H1 (cell line): Measurements from ENCODE around the gene RBM38. TPM values are rescaled to one million over a fixed set of nuclear protein-coding genes. Genes with fewer than 3 reads are reported as not detected.

Experiments
- CTCF ChIA-PET: fragments of 300-600 bp; sonication (Branson Sonifier 250); formaldehyde crosslinking; loops from one replicate; lab custom pipeline; 2021; ENCODE audit not compliant: partially characterized antibody; lab: Charles Lee
- POLR2A ChIA-PET: fragments of 300-600 bp; sonication (Branson Sonifier 250); formaldehyde crosslinking; loops from one replicate; lab custom pipeline; 2021; ENCODE audit warnings: inconsistent platforms; ENCODE audit not compliant: partially characterized antibody; lab: Charles Lee
- DNase-seq, 2 experiments: peaks; one replicate each; pipeline versions ENCODE4 v3.0.0 to v3.0.0-alpha.2; 2010 to 2022; ENCODE audit warnings: low spot score in 2 of 2, low read depth in 1 of 2, mixed read lengths in 1 of 2
- FAIRE-seq: peaks from 2 replicates; lab custom pipeline; 2011; peaks lifted over from hg19 to GRCh38; lab: Jason Lieb, UNC
- H2AFZ ChIP-seq: 2 replicates; pipeline ENCODE4 v1.8.1; 2012; ENCODE audit warnings: low read length, inconsistent platforms
- H2AK5ac ChIP-seq: 2 replicates; pipeline ENCODE4 v1.6.1; 2013; ENCODE audit warnings: low read depth, low read length
- H2BK120ac ChIP-seq: replicated peaks from 2 replicates; pipeline ENCODE3; 2013; ENCODE audit warnings: low read depth, low read length, inconsistent platforms
- H2BK12ac ChIP-seq: 2 replicates; pipeline ENCODE4 v1.6.1; 2013; ENCODE audit warnings: low read depth, low read length
- H2BK15ac ChIP-seq: 2 replicates; pipeline ENCODE4 v1.6.1; 2013; ENCODE audit warnings: low read length
- H2BK20ac ChIP-seq: 2 replicates; pipeline ENCODE4 v1.6.1; 2013; ENCODE audit warnings: low read length
- H2BK5ac ChIP-seq: 2 replicates; pipeline ENCODE4 v1.6.1; 2013; ENCODE audit warnings: low read depth, low read length
- H3K14ac ChIP-seq: 2 replicates; pipeline ENCODE4 v1.6.1; 2013; ENCODE audit warnings: inconsistent platforms; ENCODE audit not compliant: insufficient read length
- H3K18ac ChIP-seq: 2 replicates; pipeline ENCODE4 v1.6.1; 2013; ENCODE audit warnings: low read length; ENCODE audit errors: extremely low read depth
- H3K23ac ChIP-seq: 2 replicates; pipeline ENCODE4 v1.6.1; 2013; ENCODE audit warnings: inconsistent platforms; ENCODE audit not compliant: insufficient read length
- H3K23me2 ChIP-seq: 2 replicates; pipeline ENCODE4 v1.6.1; 2013; ENCODE audit warnings: low read depth, low read length
- H3K27ac ChIP-seq: 2 replicates; pipeline ENCODE4 v1.6.1; 2011; ENCODE audit warnings: low read depth, low read length, inconsistent platforms
- H3K27me3 ChIP-seq, 4 experiments: replicated peaks in 1 of 4; 1 replicate in 1 of 4; 2 replicates in 3 of 4; pipeline versions ENCODE4 v1.6.1 to v1.8.1; 2011 to 2013; ENCODE audit warnings: low read length in 3 of 4, mild to moderate bottlenecking in 3 of 4, inconsistent platforms in 2 of 4, mixed read lengths in 2 of 4, moderate library complexity in 1 of 4; ENCODE audit not compliant: control insufficient read depth in 3 of 4, insufficient read depth in 3 of 4; ENCODE audit errors: extremely low read depth in 1 of 4
- H3K36me3 ChIP-seq, 4 experiments: 2 replicates each; pipeline versions ENCODE4 v1.6.1 to v1.8.1; 2011 to 2013; ENCODE audit warnings: mild to moderate bottlenecking in 4 of 4, low read length in 3 of 4, moderate library complexity in 2 of 4, control low read depth in 1 of 4, inconsistent platforms in 1 of 4; ENCODE audit not compliant: insufficient read depth in 4 of 4, control insufficient read depth in 2 of 4
- H3K4ac ChIP-seq: replicated peaks from 2 replicates; pipeline ENCODE3; 2013; ENCODE audit warnings: low read length, low read depth, mixed read lengths, inconsistent platforms; ENCODE audit not compliant: insufficient read length
- H3K4me1 ChIP-seq, 4 experiments: replicated peaks in 1 of 4; 1 replicate in 1 of 4; 2 replicates in 3 of 4; pipeline versions ENCODE4 v1.6.1 to v1.8.1; 2011 to 2013; ENCODE audit warnings: low read length in 3 of 4, inconsistent platforms in 2 of 4, mixed read lengths in 1 of 4; ENCODE audit not compliant: insufficient read depth in 4 of 4, control insufficient read depth in 3 of 4
- H3K4me2 ChIP-seq, 2 experiments: 2 replicates each; pipeline versions ENCODE4 v1.6.1 to v1.8.1; 2011 to 2013; ENCODE audit warnings: low read depth in 2 of 2, low read length in 2 of 2, control low read depth in 1 of 2, inconsistent platforms in 1 of 2, mild to moderate bottlenecking in 1 of 2; ENCODE audit not compliant: insufficient read depth in 1 of 2
- H3K4me3 ChIP-seq, 4 experiments: fragments of 200-600, 300-600 bp in 1 of 4; sonication (generic), shearing (Covaris generic), sonication (Bioruptor Twin) in 1 of 4; 2 replicates each; pipeline versions ENCODE4 v1.5.1 to v1.8.1; 2011 to 2016; ENCODE audit warnings: low read length in 4 of 4, low read depth in 3 of 4, control low read depth in 2 of 4, inconsistent platforms in 2 of 4, mild to moderate bottlenecking in 2 of 4, mixed read lengths in 1 of 4, moderate library complexity in 1 of 4; ENCODE audit not compliant: insufficient read depth in 2 of 4; ENCODE audit errors: extremely low read depth in 1 of 4
- H3K56ac ChIP-seq: replicated peaks from 2 replicates; pipeline ENCODE3; 2013; ENCODE audit warnings: low read depth, mild to moderate bottlenecking, mixed read lengths, low read length, inconsistent platforms; ENCODE audit not compliant: insufficient read length
- H3K79me1 ChIP-seq: 2 replicates; pipeline ENCODE4 v1.6.1; 2013; ENCODE audit warnings: low read depth, low read length, control low read depth
- H3K79me2 ChIP-seq, 2 experiments: 2 replicates each; pipeline versions ENCODE4 v1.6.1 to v1.8.1; 2012 to 2013; ENCODE audit warnings: low read length in 2 of 2, mild to moderate bottlenecking in 2 of 2, inconsistent platforms in 1 of 2; ENCODE audit not compliant: insufficient read depth in 2 of 2, control insufficient read depth in 1 of 2
- H3K9ac ChIP-seq, 4 experiments: replicated peaks in 1 of 4; 1 replicate in 1 of 4; 2 replicates in 3 of 4; pipeline versions ENCODE4 v1.6.1 to v1.8.1; 2011 to 2013; ENCODE audit warnings: low read depth in 3 of 4, low read length in 3 of 4, control low read depth in 2 of 4, mild to moderate bottlenecking in 2 of 4, moderate library complexity in 2 of 4, inconsistent platforms in 1 of 4; ENCODE audit errors: extremely low read depth in 1 of 4
- H3K9me3 ChIP-seq, 2 experiments: 2 replicates each; pipeline versions ENCODE4 v1.6.1 to v1.8.1; 2012 to 2013; ENCODE audit warnings: mild to moderate bottlenecking in 2 of 2, moderate library complexity in 2 of 2, control low read depth in 1 of 2, inconsistent platforms in 1 of 2, low read depth in 1 of 2, low read length in 1 of 2, mixed read lengths in 1 of 2; ENCODE audit not compliant: insufficient read depth in 2 of 2
- H4K20me1 ChIP-seq, 2 experiments: replicated peaks in 1 of 2; 2 replicates each; pipeline versions ENCODE3 to v1.8.1; 2011 to 2013; ENCODE audit warnings: inconsistent platforms in 2 of 2, low read length in 2 of 2, mild to moderate bottlenecking in 1 of 2; ENCODE audit not compliant: insufficient read depth in 2 of 2, control insufficient read depth in 1 of 2
- H4K5ac ChIP-seq: 2 replicates; pipeline ENCODE4 v1.6.1; 2013; ENCODE audit warnings: low read length, low read depth, mixed read lengths, inconsistent platforms; ENCODE audit not compliant: insufficient read length
- H4K8ac ChIP-seq: 2 replicates; pipeline ENCODE4 v1.8.0; 2013; ENCODE audit warnings: mild to moderate bottlenecking, moderate library complexity, low read length, inconsistent platforms; ENCODE audit not compliant: insufficient read depth; ENCODE audit errors: extremely low read depth
- H4K91ac ChIP-seq: replicated peaks from 2 replicates; pipeline ENCODE3; 2013; ENCODE audit warnings: low read length, mixed read lengths, inconsistent platforms; ENCODE audit not compliant: insufficient read length
- MAFK ChIP-seq: IDR thresholded peaks from 2 replicates; pipeline ENCODE4 v1.6.1; 2012; ENCODE audit warnings: low read depth, mild to moderate bottlenecking, improper control_type of control experiment, low read length
- POLR2A ChIP-seq, 2 experiments: IDR thresholded peaks; 1 replicate in 1 of 2; 2 replicates in 1 of 2; pipeline ENCODE4 v1.6.1; 2011; ENCODE audit warnings: low read depth in 2 of 2, low read length in 2 of 2, mild to moderate bottlenecking in 2 of 2; ENCODE audit errors: control extremely low read depth in 1 of 2
- POU5F1 ChIP-seq: IDR thresholded peaks from 2 replicates; pipeline ENCODE4 v1.6.1; 2011; ENCODE audit warnings: low read depth, mild to moderate bottlenecking, low read length, moderate library complexity
- RAD21 ChIP-seq, 2 experiments: IDR thresholded peaks in 1 of 2; conservative IDR thresholded peaks in 1 of 2; 2 replicates each; pipeline ENCODE4 v1.6.1; 2011; ENCODE audit warnings: low read depth in 2 of 2, low read length in 2 of 2, improper control_type of control experiment in 1 of 2, inconsistent platforms in 1 of 2, mild to moderate bottlenecking in 1 of 2, moderate library complexity in 1 of 2
- RFX5 ChIP-seq: IDR thresholded peaks from 2 replicates; pipeline ENCODE4 v1.6.1; 2011; ENCODE audit warnings: low read depth, low read length, improper control_type of control experiment, borderline replicate concordance
- SAP30 ChIP-seq: fragments of 300-600 bp; sonication (generic); IDR thresholded peaks from 2 replicates; pipeline ENCODE4 v1.7.1; 2012; ENCODE audit warnings: low read length, moderate library complexity, mild to moderate bottlenecking, inconsistent platforms; ENCODE audit not compliant: insufficient read depth, insufficient replicate concordance
- YY1 ChIP-seq: IDR thresholded peaks from 2 replicates; pipeline ENCODE4 v1.6.1; 2011; ENCODE audit warnings: low read depth, mild to moderate bottlenecking, low read length
- ZNF274 ChIP-seq: IDR thresholded peaks from 2 replicates; pipeline ENCODE4 v1.7.0; 2012; ENCODE audit warnings: low read length, borderline replicate concordance; ENCODE audit errors: extremely low read depth
- WGBS, 2 experiments: shearing (Covaris generic) in 1 of 2; methylation state at CpG; one replicate each; pipeline versions ENCODE4 v1.1.6 to v1.1.7; 2013 to 2015; ENCODE audit warnings: low lambda C conversion rate in 2 of 2, mixed read lengths in 2 of 2, inconsistent platforms in 1 of 2, low coverage in 1 of 2, missing lambda C conversion rate in 1 of 2; ENCODE audit not compliant: insufficient replicate concordance in 2 of 2, insufficient coverage in 1 of 2, insufficient read length in 1 of 2; ENCODE audit errors: extremely low coverage in 1 of 2, missing lambda C conversion rate in 1 of 2; 5-methylcytosine and 5-hydroxymethylcytosine counted together
- polyA plus RNA-seq, 7 experiments: library from polyadenylated mRNA; depleted of rRNA in 3 of 7; stranded (reverse) in 5 of 7; unstranded in 2 of 7; fragments of >200 nt in 5 of 7; fragments of 200-250 nt in 2 of 7; gene quantifications; 1 replicate in 5 of 7; 2 replicates in 1 of 7; 4 replicates in 1 of 7; pipeline versions ENCODE4 v1.2.1 to v1.2.3, GENCODE V29; 2011 to 2013; ENCODE audit warnings: missing spikeins in 2 of 7, mixed read lengths in 2 of 7
- total RNA-seq: library from RNA; stranded (reverse); fragmentation: NEBNext Ultra II Directional; extraction: Animal tissue kit (Norgen Biotek cat#: 25700); gene quantifications from 2 replicates; pipeline ENCODE4 v1.2.1, GENCODE V29; 2021
- TF ChIP-seq, protein P1 (sequence below): IDR thresholded peaks from 2 replicates; pipeline ENCODE4 v1.6.1; 2011; ENCODE audit warnings: low read length, improper control_type of control experiment

RBM38 gene
- total and polyA plus RNA-seq, 2 of the 8 experiments (the other 6 are each of a cell fraction or from before 2014, with no cell fraction given), result 57.7 to 109 TPM

DNA sequence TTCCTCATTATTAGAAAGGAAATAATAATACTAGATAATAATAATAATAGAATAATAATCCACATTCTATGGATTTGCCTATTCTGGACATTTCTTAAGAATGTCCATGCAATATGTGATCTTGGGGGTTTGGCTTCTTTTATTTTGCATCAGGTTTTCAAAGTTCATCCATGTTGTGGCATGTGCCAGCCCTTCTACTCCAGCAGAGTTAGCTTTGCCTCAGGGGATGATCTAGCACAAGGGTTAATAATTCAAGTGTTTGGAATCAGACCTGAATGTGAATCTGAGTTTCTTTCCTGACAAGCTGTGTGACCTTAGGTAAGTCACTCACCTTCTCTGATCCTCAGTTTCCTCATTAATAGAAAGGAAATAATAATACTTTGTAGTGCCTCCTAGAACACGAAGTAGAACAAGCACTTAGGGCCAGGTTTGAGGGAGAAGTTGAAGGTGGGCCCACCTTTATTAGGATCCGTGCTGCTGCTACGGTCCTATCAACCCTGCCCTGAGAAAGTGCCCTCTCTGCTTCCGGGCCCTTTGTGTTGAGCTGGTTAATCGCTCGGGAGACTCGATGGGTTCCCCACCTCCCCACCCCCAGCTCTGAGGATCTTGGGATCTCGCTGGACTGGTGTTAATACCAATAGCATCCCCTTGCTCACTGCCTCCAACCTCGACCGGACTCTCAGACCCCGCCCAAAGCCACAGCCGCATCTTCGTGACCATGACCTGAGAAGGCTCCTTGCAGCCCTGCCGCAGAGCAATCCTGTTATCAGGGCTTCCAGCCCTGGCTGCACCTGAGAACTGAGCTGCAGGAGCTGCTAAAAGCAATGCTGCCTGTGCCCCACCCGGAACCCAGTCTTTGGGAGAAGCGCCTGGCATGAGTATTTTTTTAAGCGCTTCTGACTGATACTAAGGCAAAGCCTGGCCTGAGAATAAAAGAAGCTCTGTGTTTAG, 26.9 kb downstream of the RBM38 start:
- Histone ChIP-seq H3K4me3 (no peak overlapping the region), H2AFZ (no peak overlapping the region), H3K27ac (no peak overlapping the region), H3K9me3 (no peaks in the 10 kb centered on the region), H3K27me3 (no peaks in the 10 kb centered on the region), H3K23ac (no peak overlapping the region), H2AK5ac (no peak overlapping the region), H3K18ac (no peak overlapping the region), H4K5ac (no peak overlapping the region), H3K4me2 (no peak overlapping the region), H3K36me3 (no peaks in the 10 kb centered on the region), H2BK20ac (no peak overlapping the region), H2BK12ac (no peak overlapping the region), H2BK5ac (no peak overlapping the region), H3K9ac (no peak overlapping the region), H4K20me1 (no peaks in the 10 kb centered on the region), H4K91ac (no peak overlapping the region), H3K4me1 (no peaks in the 10 kb centered on the region), H3K4ac (no peak overlapping the region), H3K56ac (no peak overlapping the region), H4K8ac (no peak overlapping the region), H2BK15ac (no peak overlapping the region), H3K23me2 (peaks cover 5% of the 10 kb centered on the region; the same call in 1 of the 2 replicates), H2BK120ac (no peak overlapping the region), H3K79me2 (no peaks in the 10 kb centered on the region), H3K14ac (no peak overlapping the region), H3K79me1 (no peaks in the 10 kb centered on the region)
- WGBS, 2 experiments, result 83% methylated on average over 17 of the region's 17 CpGs; no CpG with 5 or more reads in 1 of the 2 experiments
- POLR2A ChIA-PET, result interaction anchor here (0.8 to 1.3 kb wide), 3 partner anchors 17 to 24 kb away, joined by 3 to 4 read pairs (median 3); no protein-coding TSS in a partner anchor
- CTCF ChIA-PET, result interaction anchor here (0.6 to 1.7 kb wide), 11 partner anchors 9 to 675 kb away, joined by 3 to 7 read pairs (median 3); no protein-coding TSS in a partner anchor
- DNase-seq (no peak), FAIRE-seq (no peak)
- TF ChIP-seq RFX5, result no peak
- TF ChIP-seq, protein P1, sequence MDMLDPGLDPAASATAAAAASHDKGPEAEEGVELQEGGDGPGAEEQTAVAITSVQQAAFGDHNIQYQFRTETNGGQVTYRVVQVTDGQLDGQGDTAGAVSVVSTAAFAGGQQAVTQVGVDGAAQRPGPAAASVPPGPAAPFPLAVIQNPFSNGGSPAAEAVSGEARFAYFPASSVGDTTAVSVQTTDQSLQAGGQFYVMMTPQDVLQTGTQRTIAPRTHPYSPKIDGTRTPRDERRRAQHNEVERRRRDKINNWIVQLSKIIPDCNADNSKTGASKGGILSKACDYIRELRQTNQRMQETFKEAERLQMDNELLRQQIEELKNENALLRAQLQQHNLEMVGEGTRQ, result no peak
- TF ChIP-seq POLR2A (IDR thresholded peaks at IDR 0.05; ENCODE audit: control extremely low read depth in 1 of 2, low read depth in 2 of 2, low read length in 2 of 2), result no peak
- TF ChIP-seq SAP30, result no peak
- no peak for TF ChIP-seq ZNF274
- no peak for TF ChIP-seq RAD21 (IDR thresholded peaks at IDR 0.05 in 1 of 2, conservative IDR thresholded peaks at IDR 0.05 in 1 of 2; ENCODE audit: low read depth in 2 of 2, low read length in 2 of 2)
- TF ChIP-seq MAFK, result no peak
- no peak for TF ChIP-seq YY1
- TF ChIP-seq POU5F1, result no peak
